Mononuclear cell (primary cell): ENCODE results near the gene TTLL5. TPM values are rescaled to one million over a fixed set of nuclear protein-coding genes. Genes with fewer than 3 reads are reported as not detected.

Experiments used
- H3K27me3 ChIP-seq: 2 replicates; pipeline ENCODE4 v1.6.0; 2011; ENCODE audit warnings: low read length, control low read depth; ENCODE audit not compliant: insufficient read depth
- H3K4me1 ChIP-seq: 2 replicates; pipeline ENCODE4 v1.5.1; 2011; ENCODE audit warnings: mild to moderate bottlenecking, low read length, control low read depth; ENCODE audit not compliant: insufficient read depth
- H3K4me3 ChIP-seq: 2 replicates; pipeline ENCODE4 v1.5.1; 2011; ENCODE audit warnings: mild to moderate bottlenecking, low read length, moderate library complexity
- H3K9me3 ChIP-seq: 2 replicates; pipeline ENCODE4 v1.5.1; 2011; ENCODE audit warnings: low read depth, mild to moderate bottlenecking, control low read depth, low read length
- total RNA-seq: library from RNA; depleted of rRNA; stranded (reverse); fragments of >200 nt; gene quantifications from one replicate; pipeline ENCODE4 v1.2.3, GENCODE V29; 2012

Gene TTLL5
- total RNA-seq, 1 donor, result 10.6 TPM

DNA sequence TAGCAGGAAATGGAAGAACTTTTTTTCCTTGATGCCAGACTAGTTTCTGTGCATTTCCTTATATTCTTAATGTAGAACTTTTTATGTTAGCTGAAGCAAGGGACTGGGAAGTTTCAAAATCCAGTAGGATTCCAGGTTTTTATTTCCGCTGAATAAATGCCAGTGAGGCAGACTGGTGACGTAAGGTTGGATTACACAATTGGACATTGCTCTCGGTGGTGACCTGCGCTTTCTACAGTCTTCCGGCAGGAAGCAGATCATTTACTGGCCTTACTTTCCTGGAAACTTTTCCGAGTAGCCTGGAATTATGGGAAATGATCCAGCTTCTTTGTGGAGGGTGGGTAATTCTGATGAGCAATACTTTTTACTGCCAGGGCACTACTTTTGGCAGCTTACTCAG lies 328.1 kb downstream of the TTLL5 start:
- Histone ChIP-seq H3K9me3 (no peaks in the 10 kb centered on the region), H3K27me3 (no peaks in the 10 kb centered on the region), H3K4me3 (no peak overlapping the region), H3K4me1 (peaks cover 7% of the 10 kb centered on the region)

DNA sequence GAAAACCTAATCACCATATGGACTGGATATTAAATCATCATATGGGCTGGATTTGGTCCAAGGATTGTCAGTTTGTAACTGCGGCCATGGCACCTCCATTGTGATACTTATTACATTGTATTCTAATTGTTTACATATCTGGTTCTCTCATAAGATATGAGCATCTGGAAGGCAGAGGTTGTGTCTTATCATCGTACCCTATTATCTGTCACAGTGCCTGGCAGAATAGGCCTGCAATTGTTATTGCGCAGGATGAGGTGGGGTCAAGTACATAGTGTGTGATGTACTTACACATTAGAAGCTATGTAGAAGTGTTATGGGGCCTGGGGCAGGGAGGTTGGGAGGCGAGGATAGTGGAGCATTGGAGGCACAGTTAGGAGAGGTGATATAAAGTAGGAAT lies 329.3 kb downstream of the TTLL5 start:
- Histone ChIP-seq H3K27me3 (no peaks in the 10 kb centered on the region), H3K4me3 (no peak overlapping the region), H3K9me3 (no peaks in the 10 kb centered on the region), H3K4me1 (peaks cover 7% of the 10 kb centered on the region)

DNA sequence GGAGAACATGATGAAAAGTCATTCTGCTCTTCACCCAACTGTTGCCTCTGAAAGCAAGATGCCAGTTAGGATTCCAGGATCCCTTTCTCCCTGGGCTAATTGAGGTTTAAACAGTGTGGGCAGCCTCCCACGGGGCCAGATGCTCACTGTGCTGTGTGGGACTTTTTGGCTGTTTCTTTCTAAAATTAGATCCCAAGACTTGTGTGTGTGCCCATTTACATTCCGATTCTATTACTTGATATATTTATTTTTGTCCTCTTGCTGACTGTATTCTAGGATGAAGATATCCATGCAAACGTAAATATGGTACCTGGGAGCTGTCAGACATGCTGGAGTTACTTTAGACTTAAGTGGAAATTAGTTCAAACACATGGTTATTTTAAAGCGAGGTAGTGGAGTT lies 330.7 kb downstream of the TTLL5 start:
- H3K4me3 ChIP-seq, result no peak overlapping the region
- no peaks in the 10 kb centered on the region for H3K4me1 ChIP-seq
- H3K27me3 ChIP-seq, result no peaks in the 10 kb centered on the region
- no peaks in the 10 kb centered on the region for H3K9me3 ChIP-seq

DNA sequence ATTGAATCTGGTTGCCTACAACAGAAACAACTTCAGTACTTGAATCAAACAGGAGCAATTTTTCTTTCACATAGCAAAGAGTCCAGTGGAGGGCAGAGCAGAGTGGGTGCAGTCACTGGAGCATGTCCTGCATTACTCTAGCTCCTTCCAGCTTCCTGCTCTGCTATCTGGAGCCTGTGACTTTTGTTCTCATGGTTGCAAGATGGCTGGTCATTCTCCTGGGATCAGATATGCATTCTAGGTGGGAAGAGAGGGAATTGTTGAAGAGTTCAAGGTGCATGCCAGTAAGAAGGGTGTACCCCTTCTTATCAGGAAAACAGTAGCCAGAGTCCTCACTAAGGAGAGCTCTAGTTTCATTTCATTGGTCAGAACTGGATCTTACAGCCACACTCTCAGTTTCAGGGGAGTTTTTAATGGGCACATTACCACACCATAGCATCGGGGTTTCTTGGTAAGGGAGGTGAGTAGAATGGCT lies 332.6 kb downstream of the TTLL5 start:
- Histone ChIP-seq H3K4me1 (no peaks in the 10 kb centered on the region), H3K4me3 (no peak overlapping the region), H3K27me3 (no peaks in the 10 kb centered on the region), H3K9me3 (no peaks in the 10 kb centered on the region)

DNA sequence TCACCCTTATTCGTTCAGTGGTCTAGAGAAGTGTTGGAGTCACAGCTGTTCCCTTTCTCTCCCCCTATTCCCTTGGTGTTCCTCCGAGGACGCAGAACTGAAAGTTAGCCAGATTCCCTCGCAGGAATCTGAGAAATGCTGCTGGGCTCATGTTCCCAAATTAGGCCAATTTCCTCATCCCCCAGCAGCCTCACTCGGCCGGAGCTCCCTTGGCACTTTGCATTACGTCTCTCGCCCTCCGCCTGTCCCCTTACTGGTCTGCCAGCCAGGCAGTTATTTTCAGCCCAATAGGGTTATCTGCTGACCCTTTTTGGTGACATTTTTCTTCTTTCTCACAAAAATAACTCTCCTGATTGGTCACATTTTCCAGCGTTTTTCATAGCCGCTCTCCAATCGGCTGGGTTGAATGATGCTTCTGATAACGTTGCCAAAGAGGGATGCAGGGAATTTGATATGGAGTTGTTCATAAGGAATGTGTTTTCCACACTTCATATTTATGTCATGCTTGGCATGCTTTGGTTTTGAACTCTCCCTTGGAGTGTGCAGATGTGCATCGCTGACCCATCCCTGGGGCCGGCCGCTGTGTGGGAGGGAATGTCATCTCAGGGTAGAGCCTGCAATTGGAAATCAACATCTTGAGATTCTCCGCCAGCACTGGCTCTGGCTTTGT lies 334.5 kb downstream of the TTLL5 start:
- Histone ChIP-seq H3K27me3 (no peaks in the 10 kb centered on the region), H3K9me3 (no peaks in the 10 kb centered on the region), H3K4me3 (no peak overlapping the region), H3K4me1 (no peaks in the 10 kb centered on the region)

DNA sequence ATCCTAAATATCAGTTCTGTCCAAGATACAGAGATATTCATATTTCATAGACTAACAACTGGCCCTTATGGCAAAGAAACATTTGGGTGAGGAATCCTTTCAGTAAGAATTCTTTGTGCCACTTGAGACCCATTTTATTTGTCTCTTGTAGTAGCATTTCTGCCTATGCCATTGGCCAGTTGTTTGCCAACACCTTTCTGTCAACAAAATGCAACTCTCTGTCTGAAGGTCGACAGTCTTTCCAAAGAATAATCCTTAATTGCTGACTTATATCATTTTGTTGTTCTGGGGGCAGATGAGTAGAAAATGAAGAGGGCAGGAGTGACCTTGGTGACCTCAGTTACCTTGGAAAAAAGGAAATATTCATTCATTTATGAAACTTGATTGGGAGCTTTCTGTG lies 335.4 kb downstream of the TTLL5 start:
- H3K4me1 ChIP-seq, result no peaks in the 10 kb centered on the region
- H3K9me3 ChIP-seq, result no peaks in the 10 kb centered on the region
- no peaks in the 10 kb centered on the region for H3K27me3 ChIP-seq
- H3K4me3 ChIP-seq, result no peak overlapping the region

DNA sequence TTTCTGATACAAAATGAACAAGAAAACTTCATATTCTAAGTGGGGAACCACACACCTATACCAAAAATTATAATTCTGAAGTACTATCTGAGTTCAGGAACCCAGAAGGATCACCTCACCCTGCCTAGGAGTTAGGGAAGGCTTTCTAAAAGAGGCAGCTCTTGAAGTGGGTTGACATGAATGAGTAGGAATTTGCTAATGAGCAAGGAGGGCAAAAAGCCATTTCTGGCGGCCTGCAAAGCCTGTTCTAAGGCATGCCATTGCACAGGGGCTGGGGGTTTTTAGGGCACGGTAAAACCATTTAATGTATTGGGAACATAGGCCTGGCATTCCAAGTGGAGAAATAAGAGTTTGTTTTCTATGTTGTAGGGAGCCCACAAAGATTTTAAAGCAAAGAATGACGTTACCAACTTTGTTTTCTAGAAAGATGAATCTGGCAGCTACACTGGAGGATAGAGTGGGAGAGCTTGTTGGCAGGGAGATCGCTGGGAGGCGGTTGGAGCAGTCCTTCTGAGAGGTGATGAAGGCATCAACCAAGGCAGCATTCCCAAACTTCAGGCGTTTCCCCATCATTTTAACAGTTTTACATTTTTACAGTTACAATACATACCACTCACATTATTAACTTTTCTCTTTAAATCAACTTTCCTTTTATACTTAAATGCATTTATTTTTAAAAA lies 338.6 kb downstream of the TTLL5 start:
- Histone ChIP-seq H3K4me3 (no peak overlapping the region), H3K27me3 (no peaks in the 10 kb centered on the region), H3K4me1 (no peaks in the 10 kb centered on the region), H3K9me3 (peaks cover 5% of the 10 kb centered on the region)

DNA sequence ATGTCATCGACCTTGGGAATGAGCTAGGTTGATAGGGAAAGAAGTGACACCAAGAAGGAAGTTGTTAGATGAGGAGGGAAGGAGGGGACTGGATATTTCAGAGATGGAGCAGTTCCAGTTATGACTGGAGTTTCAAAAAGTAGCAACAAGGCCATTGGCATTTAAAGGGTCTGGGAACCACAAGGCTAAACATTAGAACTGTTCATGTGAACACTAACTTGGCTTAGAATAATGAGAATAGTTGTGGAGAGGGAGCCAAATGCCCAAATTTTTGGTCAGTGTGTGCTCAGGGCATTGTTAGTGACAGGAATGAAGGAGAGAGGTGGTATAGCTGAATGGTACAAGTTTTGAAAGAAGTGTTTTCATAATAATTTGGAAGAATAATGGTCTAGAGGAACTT lies 341.3 kb downstream of the TTLL5 start:
- no peaks in the 10 kb centered on the region for H3K27me3 ChIP-seq
- H3K4me1 ChIP-seq, result no peaks in the 10 kb centered on the region
- H3K4me3 ChIP-seq, result no peak overlapping the region
- H3K9me3 ChIP-seq, result peaks cover 10% of the 10 kb centered on the region

Other genes with a start within 250 kb of the TTLL5 start
- 55.6 TPM for gene JDP2, start 233.2 kb upstream of the TTLL5 start, total RNA-seq
- gene BATF, start 138.8 kb upstream of the TTLL5 start, total RNA-seq, result 7.7 TPM
- 5.8 TPM for gene FLVCR2, start 82.6 kb upstream of the TTLL5 start, total RNA-seq
- gene ERG28, start 370 bp upstream of the TTLL5 start, total RNA-seq, result 3.8 TPM